Measurements from ENCODE around the gene HNMT. TPM values are rescaled to one million over a fixed set of nuclear protein-coding genes. Genes with fewer than 3 reads are reported as not detected.

Gene HNMT
- total RNA-seq, 1 experiment from 2014 or later, result 4.1 TPM

GRCh38 chr2:137927846-137928245 is 36.4 kb upstream of the HNMT start:
- intact Hi-C loops (cut with micrococcal nuclease; ENCODE audit: unreplicated experiment), result no loop called here
- in situ Hi-C loops (cut with HindIII; ENCODE audit: low pct_unique_long_range_greater_than_20kb, low sequenced_read_pairs), result no loop called here
- POLR2A ChIA-PET, result no interaction called here
- Histone ChIP-seq H3K27me3 (ENCODE audit: control insufficient read depth, insufficient read depth, low read length) (no peaks in the 10 kb centered on the region), H3K36me3 (ENCODE audit: control insufficient read depth, insufficient read depth, low read length) (no peaks in the 10 kb centered on the region), H3K4me3 (ENCODE audit: low read depth in 2 of 2, low read length in 2 of 2) (no peak overlapping the region), H3K4me1 (ENCODE audit: control insufficient read depth, insufficient read depth, low read length) (no peaks in the 10 kb centered on the region; the same call in 1 of the 2 replicates), H3K9me3 (ENCODE audit: control insufficient read depth, insufficient read depth, low read depth, low read length) (no peaks in the 10 kb centered on the region), H3K27ac (ENCODE audit: low read length) (no peak overlapping the region)
- CTCF ChIA-PET, result no interaction called here
- BruUV-seq (replicated peaks), result no TSS peak
- DNase-seq (ENCODE audit: low read depth, low spot score) (no peak), ATAC-seq (no peak)
- TF ChIP-seq TCF7L2 (IDR thresholded peaks at IDR 0.05; ENCODE audit: low read depth, low read length), result no peak
- TF ChIP-seq, protein P1, sequence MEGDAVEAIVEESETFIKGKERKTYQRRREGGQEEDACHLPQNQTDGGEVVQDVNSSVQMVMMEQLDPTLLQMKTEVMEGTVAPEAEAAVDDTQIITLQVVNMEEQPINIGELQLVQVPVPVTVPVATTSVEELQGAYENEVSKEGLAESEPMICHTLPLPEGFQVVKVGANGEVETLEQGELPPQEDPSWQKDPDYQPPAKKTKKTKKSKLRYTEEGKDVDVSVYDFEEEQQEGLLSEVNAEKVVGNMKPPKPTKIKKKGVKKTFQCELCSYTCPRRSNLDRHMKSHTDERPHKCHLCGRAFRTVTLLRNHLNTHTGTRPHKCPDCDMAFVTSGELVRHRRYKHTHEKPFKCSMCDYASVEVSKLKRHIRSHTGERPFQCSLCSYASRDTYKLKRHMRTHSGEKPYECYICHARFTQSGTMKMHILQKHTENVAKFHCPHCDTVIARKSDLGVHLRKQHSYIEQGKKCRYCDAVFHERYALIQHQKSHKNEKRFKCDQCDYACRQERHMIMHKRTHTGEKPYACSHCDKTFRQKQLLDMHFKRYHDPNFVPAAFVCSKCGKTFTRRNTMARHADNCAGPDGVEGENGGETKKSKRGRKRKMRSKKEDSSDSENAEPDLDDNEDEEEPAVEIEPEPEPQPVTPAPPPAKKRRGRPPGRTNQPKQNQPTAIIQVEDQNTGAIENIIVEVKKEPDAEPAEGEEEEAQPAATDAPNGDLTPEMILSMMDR (IDR thresholded peaks at IDR 0.05), result no peak
- TF ChIP-seq REST (IDR thresholded peaks at IDR 0.05; ENCODE audit: insufficient read depth in 1 of 2, low read depth in 2 of 2, low read length in 1 of 2), result no peak
- TF ChIP-seq SIN3A (IDR thresholded peaks at IDR 0.05; ENCODE audit: borderline replicate concordance, insufficient read depth, low read depth, low read length), result no peak
- no peak for TF ChIP-seq POLR2AphosphoS5 (IDR thresholded peaks at IDR 0.05; ENCODE audit: low read depth, low read length)

DNA sequence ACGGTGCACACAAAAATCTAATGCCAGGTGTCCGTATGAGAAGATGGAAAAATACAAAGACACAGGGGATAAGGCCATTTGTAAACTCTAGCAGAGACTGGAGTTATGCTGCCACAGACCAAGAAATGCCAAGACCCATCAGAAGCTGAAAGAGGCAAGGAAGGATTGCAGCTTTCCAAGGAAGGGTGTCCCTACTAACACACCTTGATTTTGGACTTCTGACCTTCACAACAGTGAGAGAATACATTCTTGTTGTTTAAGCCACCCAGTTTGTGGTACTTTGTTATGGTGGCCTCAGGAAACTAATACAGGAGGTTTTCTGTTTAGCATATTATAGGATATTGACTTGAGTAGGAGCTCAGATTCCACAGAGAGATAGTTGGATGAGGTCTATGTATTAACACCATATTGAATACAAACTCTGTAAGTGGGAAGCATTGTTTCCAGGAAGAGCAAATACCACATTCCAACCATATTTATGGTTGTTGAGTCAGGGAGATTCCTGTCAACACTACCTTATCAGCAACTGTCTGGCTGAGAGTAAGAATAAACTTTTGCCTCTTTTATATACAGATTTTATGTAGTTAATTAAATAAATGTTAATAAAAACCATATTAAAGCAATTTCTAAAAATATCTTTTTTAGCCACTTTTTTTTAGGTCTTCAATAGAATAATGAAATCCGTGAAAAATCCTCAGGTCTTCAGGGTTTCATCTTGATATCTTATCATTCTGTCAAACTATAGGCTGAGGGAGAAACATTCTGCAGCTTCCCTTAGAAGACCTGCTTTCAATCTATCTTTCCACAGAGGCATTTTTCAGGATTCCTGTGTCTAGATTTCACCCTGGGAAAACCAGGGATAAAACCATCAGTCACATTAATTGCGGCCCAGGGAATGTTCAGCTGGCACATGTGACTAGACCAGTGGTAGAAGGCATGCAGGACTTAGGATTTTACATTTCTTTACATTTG is 35.4 kb upstream of the HNMT start:
- ATAC-seq, result no peak

GRCh38 chr2:137929519-137929916 is 34.8 kb upstream of the HNMT start:
- H3K4me3 ChIP-seq (ENCODE audit: low read depth in 2 of 2, low read length in 2 of 2), result no peak overlapping the region
- ATAC-seq, result no peak
- no peak overlapping the region for H3K27ac ChIP-seq (ENCODE audit: low read length)
- intact Hi-C loops (cut with micrococcal nuclease; ENCODE audit: unreplicated experiment) (no loop called here), in situ Hi-C loops (cut with HindIII; ENCODE audit: low pct_unique_long_range_greater_than_20kb, low sequenced_read_pairs) (no loop called here)
- no peak for DNase-seq (ENCODE audit: low read depth, low spot score)
- no peaks in the 10 kb centered on the region for H3K27me3 ChIP-seq (ENCODE audit: control insufficient read depth, insufficient read depth, low read length)
- H3K9me3 ChIP-seq (ENCODE audit: control insufficient read depth, insufficient read depth, low read depth, low read length), result no peaks in the 10 kb centered on the region
- no peaks in the 10 kb centered on the region for H3K36me3 ChIP-seq (ENCODE audit: control insufficient read depth, insufficient read depth, low read length)
- TF ChIP-seq REST (IDR thresholded peaks at IDR 0.05; ENCODE audit: insufficient read depth in 1 of 2, low read depth in 2 of 2, low read length in 1 of 2) (no peak), POLR2AphosphoS5 (IDR thresholded peaks at IDR 0.05; ENCODE audit: low read depth, low read length) (no peak), SIN3A (IDR thresholded peaks at IDR 0.05; ENCODE audit: borderline replicate concordance, insufficient read depth, low read depth, low read length) (no peak), TCF7L2 (IDR thresholded peaks at IDR 0.05; ENCODE audit: low read depth, low read length) (no peak)
- TF ChIP-seq, protein P1 (IDR thresholded peaks at IDR 0.05), result no peak
- BruUV-seq (replicated peaks), result no TSS peak
- H3K4me1 ChIP-seq (ENCODE audit: control insufficient read depth, insufficient read depth, low read length), result no peaks in the 10 kb centered on the region; the same call in 1 of the 2 replicates
- CTCF ChIA-PET, result no interaction called here
- POLR2A ChIA-PET, result no interaction called here

More for the DNA sequence above, 35.4 kb upstream of the HNMT start:
- Histone ChIP-seq H3K9me3 (ENCODE audit: control insufficient read depth, insufficient read depth, low read depth, low read length) (no peaks in the 10 kb centered on the region), H3K27ac (ENCODE audit: low read length) (no peak overlapping the region), H3K4me1 (ENCODE audit: control insufficient read depth, insufficient read depth, low read length) (no peaks in the 10 kb centered on the region; the same call in 1 of the 2 replicates), H3K36me3 (ENCODE audit: control insufficient read depth, insufficient read depth, low read length) (no peaks in the 10 kb centered on the region), H3K4me3 (ENCODE audit: low read depth in 2 of 2, low read length in 2 of 2) (no peak overlapping the region), H3K27me3 (ENCODE audit: control insufficient read depth, insufficient read depth, low read length) (no peaks in the 10 kb centered on the region)
- TF ChIP-seq SIN3A (IDR thresholded peaks at IDR 0.05; ENCODE audit: borderline replicate concordance, insufficient read depth, low read depth, low read length), result no peak
- CTCF ChIA-PET, result no interaction called here
- POLR2A ChIA-PET, result no interaction called here
- intact Hi-C loops (cut with micrococcal nuclease; ENCODE audit: unreplicated experiment), result no loop called here
- in situ Hi-C loops (cut with HindIII; ENCODE audit: low pct_unique_long_range_greater_than_20kb, low sequenced_read_pairs), result no loop called here
- DNase-seq (ENCODE audit: low read depth, low spot score), result no peak
- no TSS peak for BruUV-seq (replicated peaks)
